Keratinocyte (primary cell): ENCODE measurements around the gene ADAMTS6.

ENCODE experiments used
- EZH2 ChIP-seq: IDR thresholded peaks from one replicate; pipeline ENCODE4 v1.6.1; 2012; ENCODE audit warnings: inconsistent platforms, mild to moderate bottlenecking, low read length, moderate library complexity
- TF ChIP-seq, protein P1 (sequence below), 3 experiments: IDR thresholded peaks in 1 of 3; conservative IDR thresholded peaks in 1 of 3; optimal IDR thresholded peaks in 1 of 3; 2 replicates in 2 of 3; 3 replicates in 1 of 3; pipeline versions ENCODE3 to v1.5.1; 2011; ENCODE audit warnings: low read length in 3 of 3, mild to moderate bottlenecking in 3 of 3, moderate library complexity in 2 of 3, control low read depth in 1 of 3, inconsistent platforms in 1 of 3; ENCODE audit not compliant: insufficient read depth in 2 of 3; ENCODE audit errors: extremely low read depth in 1 of 3

DNA sequence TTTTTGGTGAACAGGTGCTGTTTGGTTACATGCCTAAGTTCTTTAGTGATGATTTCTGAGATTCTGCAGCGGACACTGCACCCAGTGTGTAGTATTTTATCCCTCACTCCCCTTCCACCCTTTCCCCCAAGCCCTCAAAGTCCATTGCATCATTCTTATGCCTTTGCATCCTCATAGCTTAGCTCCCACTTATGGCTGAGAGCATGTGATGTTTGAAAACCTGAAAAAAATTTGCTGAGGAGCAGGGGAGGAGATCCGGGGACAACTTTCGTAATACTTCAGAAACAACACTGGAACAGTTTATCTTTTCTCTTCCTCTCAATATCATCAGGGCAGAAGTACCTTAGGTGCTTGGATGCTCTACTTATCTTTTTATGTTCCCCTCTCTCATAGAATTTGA, 226.4 kb downstream of the ADAMTS6 start:
- no peak for TF ChIP-seq EZH2
- TF ChIP-seq, protein P1, sequence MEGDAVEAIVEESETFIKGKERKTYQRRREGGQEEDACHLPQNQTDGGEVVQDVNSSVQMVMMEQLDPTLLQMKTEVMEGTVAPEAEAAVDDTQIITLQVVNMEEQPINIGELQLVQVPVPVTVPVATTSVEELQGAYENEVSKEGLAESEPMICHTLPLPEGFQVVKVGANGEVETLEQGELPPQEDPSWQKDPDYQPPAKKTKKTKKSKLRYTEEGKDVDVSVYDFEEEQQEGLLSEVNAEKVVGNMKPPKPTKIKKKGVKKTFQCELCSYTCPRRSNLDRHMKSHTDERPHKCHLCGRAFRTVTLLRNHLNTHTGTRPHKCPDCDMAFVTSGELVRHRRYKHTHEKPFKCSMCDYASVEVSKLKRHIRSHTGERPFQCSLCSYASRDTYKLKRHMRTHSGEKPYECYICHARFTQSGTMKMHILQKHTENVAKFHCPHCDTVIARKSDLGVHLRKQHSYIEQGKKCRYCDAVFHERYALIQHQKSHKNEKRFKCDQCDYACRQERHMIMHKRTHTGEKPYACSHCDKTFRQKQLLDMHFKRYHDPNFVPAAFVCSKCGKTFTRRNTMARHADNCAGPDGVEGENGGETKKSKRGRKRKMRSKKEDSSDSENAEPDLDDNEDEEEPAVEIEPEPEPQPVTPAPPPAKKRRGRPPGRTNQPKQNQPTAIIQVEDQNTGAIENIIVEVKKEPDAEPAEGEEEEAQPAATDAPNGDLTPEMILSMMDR (optimal IDR thresholded peaks at IDR 0.05 in 1 of 3, IDR thresholded peaks at IDR 0.05 in 1 of 3, conservative IDR thresholded peaks at IDR 0.05 in 1 of 3; ENCODE audit: extremely low read depth in 1 of 3, insufficient read depth in 2 of 3, low read length in 3 of 3): no peak
